Stimulated activated CD8-positive, alpha-beta memory T cell treated with anti-CD3 and anti-CD28 coated beads, Interleukin-15, amount 100 ng/mL, for 4 hours (primary cell): ENCODE measurements around the gene ANKMY2.
A peak's percentile ranks its signal among the peaks of the same experiment; 100 is the strongest.
"Not testable (repeated sequence)": the region's sequence is repeated elsewhere in the genome, so short reads cannot be mapped to it uniquely, and the experiment has no call there.

ENCODE experiments used
- DNase-seq, 2 donors: peaks; one replicate each; pipeline ENCODE4 v3.0.0-alpha.2; 2020; ENCODE audit warnings: low read depth in 2 of 2

The ANKMY2 gene

GRCh38 chr7:16645593-16646471, at the start of gene ANKMY2, which contains the start of gene BZW2:
Gene ANKMY2 (minus strand): TSS chr7:16645754. CDS start chr7:16645573, 181 bp downstream.
Gene BZW2 (plus strand): TSS chr7:16646181. CDS start chr7:16665444, 19,263 bp downstream.
- DNase-seq, result peak; percentile 86 to 87

DNA sequence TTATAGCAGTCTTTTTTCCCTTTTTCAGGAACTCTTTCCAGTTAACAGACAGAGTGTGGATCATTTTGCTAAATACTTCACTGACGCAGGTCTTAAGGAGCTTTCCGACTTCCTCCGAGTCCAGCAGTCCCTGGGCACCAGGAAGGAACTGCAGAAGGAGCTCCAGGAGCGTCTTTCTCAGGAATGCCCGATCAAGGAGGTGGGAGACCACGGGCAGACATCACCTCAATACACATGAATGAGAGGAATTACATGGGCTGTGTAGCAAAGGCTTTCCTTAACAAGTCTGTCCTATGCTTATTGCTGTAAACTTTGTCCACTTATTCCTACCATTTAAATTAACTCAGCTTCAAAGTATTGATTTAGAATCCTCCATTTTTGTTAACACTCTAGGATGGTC, 49.3 kb upstream of the ANKMY2 start:
- no peak for DNase-seq

GRCh38 chr7:16693601-16694318, 48.2 kb upstream of the ANKMY2 start:
- DNase-seq, result no peak

- no peak for DNase-seq
Observed at GRCh38 chr7:16691241-16691640, 45.7 kb upstream of the ANKMY2 start.

- DNase-seq, result no peak
Observed at GRCh38 chr7:16688249-16688648, 42.7 kb upstream of the ANKMY2 start.

DNA sequence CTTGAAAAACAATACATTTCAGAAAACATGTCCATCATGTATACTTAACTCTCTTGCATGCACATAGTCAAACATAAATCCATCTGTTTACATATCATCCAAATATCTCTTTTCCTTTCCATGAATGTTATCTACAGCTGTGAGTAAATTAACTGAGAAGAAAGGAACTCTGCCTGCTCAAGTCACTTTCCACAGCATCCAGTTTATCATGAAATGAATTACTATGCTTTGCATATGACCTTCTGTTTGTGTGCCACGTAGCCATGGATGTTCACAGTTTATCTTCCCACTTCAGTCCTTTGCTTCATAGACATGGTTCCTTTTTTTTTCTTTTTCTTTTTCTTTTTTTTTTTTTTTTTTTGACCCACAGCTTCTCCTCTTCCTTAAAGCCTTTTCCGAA, 40.0 kb upstream of the ANKMY2 start:
- DNase-seq, result no peak

DNA sequence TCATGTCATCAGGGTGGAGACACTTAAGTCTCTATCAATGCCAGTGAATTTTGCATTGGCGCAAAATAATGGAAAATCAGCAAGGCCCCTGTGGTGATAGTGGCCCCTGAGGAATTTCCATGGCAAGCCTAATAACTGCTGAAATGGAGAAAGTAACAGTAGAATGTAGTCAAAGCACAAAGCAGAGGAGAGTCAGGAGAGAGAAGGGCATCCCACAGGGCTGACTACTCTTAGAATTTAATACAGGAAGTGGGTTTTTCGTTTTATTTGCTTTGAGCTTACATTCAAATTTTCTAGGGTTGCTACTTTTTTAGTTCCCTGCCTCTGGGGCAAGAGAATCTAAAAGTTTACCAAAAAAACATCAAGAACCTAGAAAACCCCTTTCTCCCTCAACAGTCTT, 39.4 kb upstream of the ANKMY2 start:
- DNase-seq, result no peak

- not testable (repeated sequence) for DNase-seq
Observed at GRCh38 chr7:16678645-16679566, 33.4 kb upstream of the ANKMY2 start.

DNA sequence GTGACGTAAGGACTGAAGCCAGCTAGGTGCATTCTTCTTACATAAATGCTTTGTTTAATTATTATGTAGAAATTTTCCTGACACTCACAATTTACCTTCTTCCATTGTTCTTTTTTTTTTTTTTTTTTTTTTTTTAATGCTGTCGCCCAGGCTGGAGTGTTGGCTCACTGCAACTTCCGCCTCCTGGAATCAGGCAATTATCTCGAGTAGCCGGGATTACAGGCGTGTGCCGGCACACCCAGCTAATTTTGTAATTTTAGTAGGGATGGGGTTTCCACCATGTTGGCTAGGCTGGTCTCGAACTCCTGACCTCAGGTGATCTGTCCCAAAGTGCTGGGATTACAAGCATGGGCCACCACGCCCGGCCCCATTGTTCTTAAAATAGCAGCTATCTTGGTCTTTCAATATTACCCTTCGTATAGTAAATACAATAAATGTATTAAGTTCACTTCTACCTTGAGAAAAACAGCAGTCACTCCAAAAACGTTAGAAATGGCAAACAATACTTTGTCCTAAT, 32.5 kb upstream of the ANKMY2 start:
- DNase-seq, result no peak

DNA sequence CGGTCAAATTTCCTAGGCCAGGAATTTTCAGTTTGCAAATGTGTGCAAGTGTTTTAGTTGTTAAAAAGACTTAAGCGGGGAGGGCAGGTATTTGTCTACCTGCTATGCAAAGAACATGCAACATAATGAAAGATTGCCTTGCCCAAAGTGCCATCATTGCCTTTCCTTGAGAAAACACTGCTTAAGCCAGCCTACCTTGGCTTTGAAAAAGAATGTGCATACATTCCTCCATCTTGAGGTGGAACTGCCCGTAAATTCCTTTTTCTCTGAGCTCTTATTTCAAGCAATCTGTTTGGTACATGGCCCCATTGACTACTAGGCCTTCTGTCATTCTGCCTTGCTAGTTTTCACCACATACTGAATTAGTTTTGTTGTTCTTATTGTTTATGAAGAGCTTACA, 29.7 kb upstream of the ANKMY2 start:
- no peak for DNase-seq

DNA sequence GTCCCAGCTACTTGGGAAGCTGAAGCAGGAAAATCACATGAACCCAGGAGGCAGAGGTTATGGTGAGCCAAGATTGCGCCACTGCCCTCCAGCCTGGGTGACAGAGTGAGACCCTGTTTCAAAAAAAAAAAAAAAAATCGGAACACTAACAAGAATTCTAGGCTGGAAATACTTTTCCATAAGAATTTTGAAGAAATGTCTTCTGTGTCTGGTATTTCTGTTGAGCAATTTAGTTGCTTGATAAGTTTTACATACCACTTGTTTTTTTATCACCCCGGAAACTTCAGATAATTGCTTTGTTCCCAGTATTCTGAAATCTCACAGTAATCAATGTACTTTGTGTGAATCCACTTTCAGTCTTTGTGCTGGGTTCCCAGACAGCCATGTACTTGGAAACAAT, 26.3 kb upstream of the ANKMY2 start:
- DNase-seq, result no peak

DNA sequence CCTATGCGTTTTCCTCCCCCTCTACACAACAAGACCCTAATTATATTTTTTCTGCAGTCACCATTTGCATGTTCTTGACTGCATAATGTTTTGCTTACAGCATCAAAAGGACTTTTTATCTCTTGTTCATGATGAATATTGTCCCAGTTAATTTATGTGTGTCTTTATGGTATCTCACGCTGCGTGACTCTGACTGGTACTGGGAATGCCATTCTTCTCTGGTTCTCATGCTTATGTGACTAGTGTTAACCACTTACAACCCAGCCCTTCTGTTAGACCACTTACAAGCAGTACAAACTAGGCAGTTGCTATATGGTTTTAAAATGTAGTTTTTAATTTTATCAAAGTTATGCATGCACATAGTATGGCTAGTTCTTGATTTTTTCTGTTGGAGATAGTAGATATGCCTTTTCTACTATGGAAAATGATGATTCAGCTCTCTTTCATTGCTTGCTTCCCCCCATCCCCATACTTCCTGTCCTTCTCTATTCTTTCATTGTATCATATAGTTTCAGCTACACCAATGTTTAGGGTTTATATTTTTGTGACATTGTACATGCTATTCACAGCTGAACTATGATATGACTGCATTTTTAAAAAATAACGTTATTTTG, 25.3 kb upstream of the ANKMY2 start:
- no peak for DNase-seq

- no peak for DNase-seq
Observed at GRCh38 chr7:16670021-16670420, 24.5 kb upstream of the ANKMY2 start.

- no peak for DNase-seq
Observed at GRCh38 chr7:16669581-16669980, 24.0 kb upstream of the ANKMY2 start.

DNA sequence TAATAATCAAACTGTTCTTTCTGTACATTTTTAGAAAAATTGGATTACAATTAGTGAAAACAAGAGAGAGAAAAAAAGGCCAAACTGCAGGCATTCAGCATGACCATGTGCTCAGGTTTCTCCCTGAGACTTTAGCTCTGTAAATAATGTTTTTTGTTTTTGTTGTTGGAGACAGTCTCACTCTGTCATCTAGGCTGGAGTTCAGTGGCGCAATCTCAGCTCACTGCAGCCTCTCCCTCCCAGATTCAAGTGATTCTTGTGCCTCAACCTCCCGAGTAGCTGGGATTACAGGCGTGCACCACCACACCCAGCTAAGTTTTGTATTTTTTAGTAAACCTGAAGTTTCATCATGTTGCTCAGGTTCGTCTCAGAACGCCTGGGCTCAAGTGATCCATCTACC, 23.4 kb upstream of the ANKMY2 start:
- DNase-seq, result no peak

- DNase-seq, result no peak
Observed at GRCh38 chr7:16668049-16668858, 22.7 kb upstream of the ANKMY2 start.

DNA sequence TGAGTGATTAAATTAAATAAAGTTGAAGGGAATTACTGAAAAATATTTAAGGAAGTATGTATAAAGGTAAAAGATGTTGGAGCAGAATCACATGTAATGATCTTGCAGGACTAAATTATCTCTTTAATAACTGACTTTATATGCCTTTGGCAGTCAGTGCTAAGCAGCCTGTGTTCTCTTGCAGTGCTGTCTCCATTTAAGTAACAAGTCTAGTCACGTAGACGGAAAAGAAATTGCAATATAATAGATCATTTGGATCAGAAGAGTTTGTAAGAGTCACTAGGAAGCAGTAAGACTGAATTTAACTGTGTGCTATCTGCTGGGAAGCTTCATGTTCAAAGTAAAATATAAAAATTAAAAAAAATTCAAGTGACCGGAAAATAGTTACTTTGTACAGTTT, 21.8 kb upstream of the ANKMY2 start:
- no peak for DNase-seq

- DNase-seq, result no peak
Observed at GRCh38 chr7:16661924-16662323, 16.4 kb upstream of the ANKMY2 start.

- no peak for DNase-seq
Observed at GRCh38 chr7:16660702-16661464, 15.3 kb upstream of the ANKMY2 start.
